ENCODE results near the gene ANGPTL4.

GRCh38 chr19:8342684-8343482, 21.1 kb upstream of the ANGPTL4 start, which contains the start of gene KANK3:
- TF ChIP-seq CTCF (IDR thresholded peaks at IDR 0.05; ENCODE audit: poor library complexity, severe bottlenecking) (no peak), EP300 (conservative IDR thresholded peaks at IDR 0.05; ENCODE audit: poor library complexity, severe bottlenecking) (no peak), EZH2 (IDR thresholded peaks at IDR 0.05; ENCODE audit: borderline replicate concordance, insufficient read depth, low read length, poor library complexity, severe bottlenecking) (peak; percentile 34), POLR2AphosphoS5 (IDR thresholded peaks at IDR 0.05) (no peak), MXI1 (conservative IDR thresholded peaks at IDR 0.05; ENCODE audit: poor library complexity, severe bottlenecking) (no peak), RAD21 (conservative IDR thresholded peaks at IDR 0.05) (no peak), TAF1 (IDR thresholded peaks at IDR 0.05; ENCODE audit: low read depth) (no peak), SMC3 (conservative IDR thresholded peaks at IDR 0.05; ENCODE audit: poor library complexity) (no peak), REST (IDR thresholded peaks at IDR 0.05; ENCODE audit: borderline replicate concordance) (no peak)
